NCI-H1436 (cell line): Measurements from ENCODE around the gene INSR.
"Not testable (repeated sequence)": the region's sequence is repeated elsewhere in the genome, so short reads cannot be mapped to it uniquely, and the experiment has no call there.

Experiments used
- DNase-seq: peaks from one replicate; lab custom pipeline; 2025; lab: John Stamatoyannopoulos, UW

Gene INSR

DNA sequence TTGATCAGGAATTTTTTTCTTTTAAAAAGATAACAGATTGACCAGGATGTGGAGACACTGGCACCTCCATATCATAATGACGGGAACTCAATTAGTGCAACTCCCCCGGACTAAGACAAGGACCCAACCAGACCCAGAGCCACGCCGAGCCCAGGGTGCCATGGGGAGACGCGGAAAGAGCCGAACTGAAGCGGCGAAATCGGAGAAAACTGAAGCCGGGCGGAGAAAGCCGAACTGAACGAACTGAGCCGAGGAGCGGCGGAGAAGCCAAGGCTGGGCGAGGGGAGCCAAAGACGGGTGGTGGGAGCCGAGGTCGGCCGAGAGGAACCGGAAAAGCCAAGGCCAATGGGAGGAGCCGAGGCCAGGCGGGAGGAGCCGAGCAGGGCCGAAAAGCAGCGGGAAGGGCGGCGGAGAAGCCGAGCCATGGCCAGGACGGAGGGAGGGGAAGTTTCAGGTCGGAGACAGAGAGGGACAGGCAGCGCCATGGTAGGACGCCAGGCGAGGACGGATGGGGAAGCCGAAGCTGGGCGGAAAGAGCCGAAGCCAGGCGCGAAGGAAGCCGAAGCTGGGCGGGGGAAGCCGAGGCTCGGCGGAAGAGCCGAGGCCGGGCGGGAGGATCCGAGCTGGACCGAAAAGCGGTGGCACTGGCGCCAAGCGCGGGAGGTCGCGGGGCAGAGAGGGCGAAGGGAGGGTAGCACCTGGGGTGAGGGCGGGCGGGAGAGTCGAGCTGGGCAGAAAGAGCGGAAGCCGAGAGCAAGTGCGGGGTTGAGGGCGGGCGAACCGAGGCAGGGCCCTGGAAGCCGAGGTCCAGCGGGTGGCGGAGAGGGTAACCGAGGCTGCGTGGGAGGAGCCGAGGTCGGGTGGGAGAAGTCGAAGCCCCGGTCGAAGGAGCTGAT, 195.3 kb downstream of the INSR start:
- peak; percentile 90 for DNase-seq

DNA sequence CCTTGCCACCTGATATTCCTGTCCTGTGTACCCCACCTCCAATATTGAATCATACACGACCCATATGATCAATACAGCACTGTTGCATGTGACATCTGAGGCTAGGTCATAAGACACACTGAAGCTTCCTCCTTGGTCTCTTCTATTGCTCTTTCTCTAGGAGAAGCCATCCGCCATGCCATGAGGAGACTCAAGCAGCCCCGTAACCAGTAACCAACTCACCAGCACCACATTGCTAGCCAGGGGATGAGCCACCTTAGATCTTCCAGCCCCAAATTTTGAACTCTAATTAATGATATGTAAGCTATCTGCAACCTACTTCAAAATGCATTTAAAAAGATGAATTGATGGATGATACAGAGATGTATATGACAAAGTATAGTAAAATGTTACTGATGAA, 196.1 kb downstream of the INSR start:
- no peak for DNase-seq

DNA sequence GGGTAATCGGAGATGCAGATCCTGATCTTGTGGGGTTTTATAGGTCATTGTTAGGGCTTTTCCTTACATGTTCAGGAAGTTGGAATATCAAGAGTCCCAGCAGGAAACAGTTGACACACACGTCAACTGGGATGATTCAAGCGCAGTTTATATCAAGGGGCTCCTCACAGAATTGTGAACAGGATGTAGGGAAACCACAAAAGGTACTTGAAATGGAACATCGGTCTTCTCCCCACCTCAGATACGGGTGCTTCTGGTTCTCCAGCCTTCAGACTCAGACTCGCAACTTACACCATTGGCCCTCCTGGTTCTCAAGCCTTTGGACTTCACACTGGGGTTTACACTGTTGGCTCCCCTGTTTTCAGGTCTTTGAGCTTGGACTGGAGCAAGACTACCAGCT, 205.2 kb downstream of the INSR start:
- DNase-seq: no peak

DNA sequence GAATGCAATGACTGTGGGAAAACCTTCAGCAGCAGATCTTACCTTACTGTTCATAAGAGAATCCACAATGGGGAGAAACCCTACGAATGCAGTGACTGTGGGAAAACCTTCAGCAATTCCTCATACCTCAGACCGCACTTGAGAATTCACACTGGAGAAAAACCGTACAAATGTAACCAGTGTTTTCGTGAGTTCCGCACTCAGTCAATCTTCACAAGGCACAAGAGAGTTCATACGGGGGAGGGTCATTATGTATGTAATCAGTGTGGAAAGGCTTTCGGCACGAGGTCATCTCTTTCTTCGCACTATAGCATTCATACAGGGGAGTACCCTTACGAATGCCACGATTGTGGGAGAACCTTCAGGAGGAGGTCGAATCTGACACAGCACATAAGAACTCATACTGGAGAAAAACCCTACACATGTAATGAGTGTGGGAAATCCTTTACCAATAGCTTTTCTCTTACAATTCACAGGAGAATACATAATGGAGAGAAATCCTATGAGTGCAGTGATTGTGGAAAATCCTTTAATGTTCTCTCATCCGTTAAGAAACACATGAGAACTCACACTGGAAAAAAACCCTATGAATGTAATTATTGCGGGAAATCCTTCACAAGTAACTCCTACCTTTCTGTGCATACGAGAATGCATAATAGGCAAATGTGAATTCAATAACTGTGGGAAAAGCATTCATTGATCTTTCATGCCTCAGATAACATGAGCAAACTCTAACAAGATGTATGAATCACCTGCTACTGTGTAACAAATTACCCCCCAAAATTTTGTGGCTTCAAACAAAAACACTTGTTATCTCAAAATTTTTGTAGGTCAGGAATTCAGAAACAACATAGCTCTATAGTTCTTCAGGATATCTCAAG, 210.9 kb downstream of the INSR start:
- DNase-seq: no peak

DNA sequence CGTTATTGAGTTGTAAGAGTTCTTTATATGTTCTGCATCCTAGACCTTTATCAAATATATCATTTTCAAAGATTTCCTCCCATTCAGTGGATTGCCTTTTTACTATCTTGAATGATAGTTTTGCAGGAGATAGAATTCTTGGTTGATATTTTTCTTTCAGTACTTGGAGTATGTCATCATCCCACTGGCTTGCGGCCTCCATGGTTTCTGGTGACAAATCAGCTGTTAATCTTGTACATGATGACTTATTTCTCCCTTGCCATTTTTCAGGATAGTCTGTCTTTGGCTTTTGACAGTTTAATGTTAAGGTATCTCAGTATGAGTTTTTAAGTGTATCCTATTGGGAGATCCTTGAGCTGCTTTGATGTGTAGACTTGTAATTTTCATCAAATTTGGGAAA, 216.2 kb downstream of the INSR start:
- DNase-seq: no peak

DNA sequence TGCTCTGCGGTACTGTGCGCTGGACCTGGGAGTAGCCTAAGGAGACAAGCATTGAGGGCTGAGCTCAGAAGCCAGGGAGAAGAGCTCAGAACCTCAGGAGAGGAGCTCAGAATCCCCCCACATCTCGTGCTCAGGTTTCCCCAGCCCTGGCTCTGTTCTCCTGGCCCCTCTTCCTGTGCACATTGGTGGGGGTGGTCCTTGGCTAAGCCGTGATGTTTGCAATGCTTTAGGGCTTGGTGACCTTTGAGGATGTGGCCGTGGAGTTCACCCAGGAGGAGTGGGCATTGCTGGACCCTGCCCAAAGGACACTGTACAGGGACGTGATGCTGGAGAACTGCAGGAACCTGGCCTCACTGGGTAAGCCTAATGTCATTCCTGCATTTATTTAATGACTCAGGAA, 218.1 kb downstream of the INSR start:
- DNase-seq: no peak

DNA sequence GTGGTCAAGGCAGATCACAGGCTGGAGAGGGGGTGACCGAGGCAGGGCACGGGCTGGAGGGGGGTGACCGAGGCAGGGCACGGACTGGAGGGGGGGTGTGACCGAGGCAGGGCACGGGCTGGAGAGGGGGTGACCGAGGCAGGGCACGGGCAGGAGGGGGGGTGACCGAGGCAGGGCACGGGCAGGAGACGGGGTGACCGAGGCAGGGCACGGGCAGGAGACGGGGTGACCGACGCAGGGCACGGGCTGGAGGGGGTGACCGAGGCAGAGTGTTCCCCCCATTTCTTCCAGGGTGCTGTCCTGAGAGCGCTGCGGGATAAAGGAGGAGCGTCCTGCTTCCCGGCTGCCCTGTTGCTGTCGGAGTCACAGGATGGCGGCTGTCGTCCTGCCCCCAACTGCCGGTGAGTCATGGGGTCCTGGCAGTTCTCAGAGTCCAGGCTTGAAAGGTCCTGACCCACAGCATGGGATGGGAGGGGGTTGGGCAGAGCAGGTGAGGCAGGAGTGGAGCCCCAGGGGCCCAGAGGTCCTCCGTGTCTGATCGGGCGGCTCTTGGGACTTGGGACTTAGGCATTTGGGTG, 219.4 kb downstream of the INSR start:
- no peak for DNase-seq

DNA sequence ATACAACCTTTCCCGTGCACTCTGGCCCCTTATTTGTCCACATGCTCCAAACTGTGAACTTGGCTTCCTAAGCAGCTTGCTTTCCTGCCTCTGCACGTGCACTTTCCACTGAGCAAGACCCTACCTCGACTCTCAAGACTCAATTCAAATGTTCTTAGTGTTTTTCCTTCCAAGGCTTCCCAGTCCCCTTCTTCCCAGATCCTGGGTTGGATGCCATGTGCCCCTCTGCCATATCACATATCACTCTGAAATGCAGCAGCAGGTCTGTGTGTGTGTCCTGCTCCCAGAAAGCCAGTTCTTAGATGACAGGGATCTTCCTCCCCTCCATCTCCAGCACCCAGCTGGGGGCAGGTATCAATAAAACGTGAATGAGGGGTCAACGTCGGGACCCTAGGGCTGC, 221.7 kb downstream of the INSR start:
- DNase-seq: no peak

DNA sequence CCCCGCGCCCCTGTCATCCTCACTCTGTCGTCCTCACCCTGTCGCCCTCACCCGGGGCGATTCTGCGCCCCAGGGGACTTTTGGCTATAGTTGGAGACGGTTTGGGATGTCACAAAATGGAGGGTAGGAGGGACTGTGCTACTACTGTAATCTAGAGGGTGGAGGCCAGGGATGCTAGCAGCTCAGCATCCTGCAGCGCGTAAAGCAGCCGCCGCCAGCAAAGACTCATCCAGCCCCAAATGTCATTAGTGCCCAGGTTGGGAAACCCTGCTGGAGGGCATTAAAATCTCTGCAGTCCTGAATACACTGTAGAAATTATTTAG, 224.3 kb downstream of the INSR start:
- DNase-seq: no peak

DNA sequence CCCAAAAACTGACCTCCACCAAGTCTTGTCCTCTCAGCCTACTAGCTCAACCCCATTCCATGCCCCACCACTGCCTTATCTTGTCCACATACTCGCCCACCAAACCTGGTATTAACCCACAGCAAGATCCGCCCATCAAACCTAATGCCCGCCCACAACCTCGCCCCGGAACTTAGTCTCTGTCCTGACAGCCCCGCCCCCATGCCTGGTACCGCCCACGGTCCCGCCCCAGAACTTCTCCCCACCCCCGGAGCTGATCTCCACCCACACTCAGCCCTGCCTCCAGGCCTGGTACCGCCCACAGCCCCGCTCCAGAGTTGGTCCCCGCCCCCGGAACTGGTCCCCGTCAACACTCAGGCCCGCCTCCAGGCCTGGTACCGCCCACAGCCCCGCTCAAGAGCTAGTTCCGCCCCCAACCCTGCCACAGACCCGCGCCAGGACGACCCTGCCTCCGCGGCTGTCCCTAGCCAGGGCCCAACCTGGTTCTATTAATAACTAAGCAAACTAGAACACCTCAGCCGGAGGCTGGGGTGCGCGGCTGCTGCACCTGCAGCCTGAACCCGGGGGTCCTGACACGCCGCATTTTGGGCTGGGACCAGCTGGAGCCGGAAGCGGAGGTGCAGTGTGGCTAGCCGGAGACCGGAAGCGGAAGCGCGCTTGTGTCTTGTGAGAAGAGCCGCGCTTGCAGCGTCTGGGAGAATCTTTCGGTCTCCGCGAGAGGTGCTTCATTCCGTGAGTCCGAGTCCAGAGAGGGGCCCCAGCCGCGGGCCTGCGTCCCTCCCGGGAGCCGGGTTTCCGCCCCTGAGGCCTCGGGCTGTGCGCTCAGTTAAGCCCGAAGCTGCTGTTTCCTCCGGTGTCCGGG, 224.9 kb downstream of the INSR start, which contains the start of gene ZNF557:
ZNF557 (plus strand) TSS at position 662 of the 862 bp plus-strand sequence. CDS start 5,372 bp downstream, outside the sequence.
- DNase-seq: peak; percentile 96

DNA sequence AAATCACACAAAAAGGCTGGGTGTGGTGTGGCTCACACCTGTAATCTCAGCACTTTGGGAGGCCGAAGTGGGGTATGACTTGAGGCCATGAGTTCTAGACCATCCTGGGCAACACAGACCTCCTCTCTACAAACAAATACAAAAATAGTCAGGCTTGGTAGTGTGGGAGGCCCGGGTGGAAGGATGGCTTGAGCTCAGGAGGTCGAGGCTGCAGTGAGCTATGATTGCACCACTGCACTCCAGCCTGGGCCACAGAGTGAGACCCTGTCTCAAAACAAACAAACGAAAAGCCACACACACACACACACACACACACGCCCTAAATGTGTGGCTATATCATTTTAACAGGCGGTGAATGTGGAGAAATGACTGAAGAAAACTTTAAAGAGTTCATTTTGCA, 225.6 kb downstream of the INSR start:
- DNase-seq: no peak

DNA sequence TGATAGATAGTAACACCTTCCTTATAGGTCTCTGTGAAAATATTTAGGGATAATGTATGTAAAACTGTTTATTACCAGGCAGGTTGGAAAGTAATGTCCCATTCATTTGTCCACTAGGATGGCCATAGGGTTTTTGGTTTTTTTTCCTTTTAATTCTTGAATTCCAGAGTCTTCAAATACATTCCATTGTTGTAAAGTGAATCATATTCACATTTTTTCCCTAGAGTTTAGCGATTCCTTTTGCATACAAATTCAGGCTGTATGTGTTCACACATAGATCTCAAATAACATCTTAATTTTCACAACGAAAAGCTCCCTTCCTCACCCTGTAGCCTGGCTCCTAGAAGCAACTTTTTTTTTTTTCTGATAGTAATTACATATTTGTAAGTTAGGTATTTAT, 226.5 kb downstream of the INSR start:
- DNase-seq: no peak

DNA sequence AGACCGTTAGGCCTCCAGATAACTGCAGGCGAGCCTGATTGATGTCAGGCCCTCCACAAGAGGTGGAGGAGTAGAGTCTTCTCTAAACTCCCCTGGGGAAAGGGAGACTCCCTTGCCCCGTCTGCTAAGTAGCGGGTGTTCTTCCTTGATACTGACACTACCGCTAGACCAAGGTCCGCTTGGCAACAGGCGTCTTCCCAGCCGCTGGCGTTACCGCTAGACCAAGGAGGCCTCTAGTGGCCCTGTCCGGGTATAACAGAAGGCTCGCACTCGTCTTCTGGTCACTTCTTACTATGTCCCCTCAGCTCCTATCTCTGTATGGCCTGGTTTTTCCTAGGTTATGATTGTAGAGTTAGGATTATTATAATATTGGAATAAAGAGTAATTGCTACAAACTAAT, 227.1 kb downstream of the INSR start:
- DNase-seq: not testable (repeated sequence)

DNA sequence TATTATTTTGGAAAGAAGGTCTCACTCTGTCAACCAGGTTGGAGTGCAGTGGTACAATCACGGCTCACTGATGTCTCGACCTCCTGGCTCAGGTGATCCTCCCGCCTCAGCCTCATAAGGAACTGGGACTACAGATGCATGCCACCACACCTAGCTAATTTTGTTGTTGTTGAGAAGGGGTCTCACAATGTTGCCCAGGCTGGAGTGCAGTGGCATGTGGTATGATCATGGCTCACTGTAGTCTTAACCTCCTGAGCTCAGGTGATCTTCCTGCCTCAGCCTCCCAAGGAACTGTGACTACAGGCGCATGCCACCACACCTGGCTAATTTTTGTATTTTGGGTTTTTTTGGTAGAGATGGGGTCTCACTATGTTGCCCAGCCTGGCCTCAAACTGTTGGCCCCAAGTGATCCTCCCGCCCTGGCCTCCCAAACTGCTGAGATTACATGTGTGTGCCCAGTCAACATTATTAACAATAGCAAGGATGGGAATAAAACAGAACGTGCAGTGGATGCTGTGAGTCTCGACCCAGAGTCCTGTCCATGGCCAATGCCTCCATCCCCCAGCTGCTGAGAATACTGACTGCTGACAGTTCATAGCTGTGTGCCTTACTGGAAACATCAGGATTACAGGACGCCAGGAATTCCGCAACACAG, 230.3 kb downstream of the INSR start:
- no peak for DNase-seq

DNA sequence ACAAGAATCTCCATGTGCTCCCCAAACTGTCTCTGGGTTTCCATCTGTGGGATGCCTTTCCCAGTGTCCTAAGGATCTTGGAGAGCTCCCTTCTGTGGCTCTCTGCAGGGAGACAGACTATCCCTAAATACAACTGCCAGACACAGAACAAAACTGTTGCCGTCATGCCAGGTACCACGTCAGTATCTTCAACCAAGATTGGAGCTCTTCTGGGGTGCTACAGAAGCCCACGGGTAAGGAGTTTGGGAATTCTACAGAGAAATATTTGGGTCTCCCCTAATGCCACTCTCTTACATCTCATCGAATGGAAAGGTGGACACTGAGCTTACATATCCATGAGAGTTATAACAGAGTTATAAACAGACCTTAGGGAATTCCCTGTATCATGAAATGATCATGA, 230.9 kb downstream of the INSR start:
- DNase-seq: no peak
